ENCODE results near the gene FBXW7. TPM values are rescaled to one million over a fixed set of nuclear protein-coding genes. Genes with fewer than 3 reads are reported as not detected.

The FBXW7 gene
- total RNA-seq, 1 experiment from 2014 or later, result 27.1 TPM

- Histone ChIP-seq H4K20me1 (ENCODE audit: control insufficient read depth, insufficient read depth, insufficient read length) (no peaks in the 10 kb centered on the region), H3K23ac (ENCODE audit: insufficient read length, low read depth, low read length) (no peak overlapping the region), H2BK120ac (ENCODE audit: low read depth, low read length, poor library complexity, severe bottlenecking) (no peak overlapping the region), H2BK5ac (ENCODE audit: insufficient read length, low read length) (no peak overlapping the region), H3K56ac (ENCODE audit: insufficient read length, low read depth, low read length) (no peak overlapping the region), H3K4me1 (ENCODE audit: insufficient read depth, low read length) (no peaks in the 10 kb centered on the region), H3K79me1 (ENCODE audit: insufficient read depth, low read depth, low read length, poor library complexity, severe bottlenecking) (no peaks in the 10 kb centered on the region), H4K91ac (ENCODE audit: insufficient read length, low read depth, low read length) (no peak overlapping the region), H3K27ac (ENCODE audit: insufficient read length, low read depth, low read length) (no peak overlapping the region), H2BK20ac (ENCODE audit: low read depth, low read length, poor library complexity, severe bottlenecking) (no peak overlapping the region), H3K27me3 (ENCODE audit: insufficient read depth, low read length) (no peaks in the 10 kb centered on the region), H3K4me2 (ENCODE audit: insufficient read depth, insufficient read length, low read length) (no peak overlapping the region), H3T11ph (ENCODE audit: low read length) (no peak overlapping the region), H2AK5ac (ENCODE audit: insufficient read length, low read length) (no peak overlapping the region), H3K23me2 (ENCODE audit: insufficient read length, low read depth, low read length, poor library complexity, severe bottlenecking) (no peaks in the 10 kb centered on the region), H3K9ac (ENCODE audit: extremely low read depth, insufficient read length, low read length) (no peak overlapping the region), H3K79me2 (ENCODE audit: insufficient read depth, low read length) (no peaks in the 10 kb centered on the region), H3K18ac (ENCODE audit: insufficient read length, low read depth, low read length) (no peak overlapping the region), H4K8ac (replicated peaks; ENCODE audit: insufficient read length, low read depth, low read length) (no peak overlapping the region), H3K9me3 (ENCODE audit: control insufficient read depth, low read depth, low read length) (no peaks in the 10 kb centered on the region), H4K5ac (ENCODE audit: insufficient read length, low read depth, low read length) (no peak overlapping the region), H2BK12ac (ENCODE audit: insufficient read length, low read depth, low read length) (no peak overlapping the region), H3K14ac (ENCODE audit: insufficient read depth, low read length) (no peak overlapping the region), H3K4ac (ENCODE audit: low read depth, low read length) (no peak overlapping the region), H2AFZ (ENCODE audit: low read length) (no peak overlapping the region), H2BK15ac (ENCODE audit: low read depth, low read length) (no peak overlapping the region)
- peaks cover 9 to 19% of the 10 kb centered on the region in 2 experiments for H3K4me1 Mint-ChIP-seq
- no peak for DNase-seq
- H3K36me3 Mint-ChIP-seq (ENCODE audit: insufficient read depth in 1 of 3, low read depth in 3 of 3), result no peaks in the 10 kb centered on the region
- no peak overlapping the region for H3K4me3 Mint-ChIP-seq
- peaks cover 2% of the 10 kb centered on the region; the same call in 1 of the 2 replicates for H3K27me3 Mint-ChIP-seq (ENCODE audit: low read depth)
- no peak overlapping the region for H3K27ac Mint-ChIP-seq
- no peaks in the 10 kb centered on the region for H3K9me3 Mint-ChIP-seq
- no peak for TF ChIP-seq CTCF (conservative IDR thresholded peaks at IDR 0.05)
- WGBS (ENCODE audit: extremely low coverage, insufficient read length, low lambda C conversion rate), result no CpG with 5 or more reads among the region's 3 CpGs
Measured at GRCh38 chr4:152289541-152289940, 246.4 kb downstream of the FBXW7 start.
